Measurements from ENCODE around the gene PRH2. TPM values are rescaled to one million over a fixed set of nuclear protein-coding genes. Genes with fewer than 3 reads are reported as not detected.

PRH2 gene
- total RNA-seq, 4 donors from 2014 or later = not detected

DNA sequence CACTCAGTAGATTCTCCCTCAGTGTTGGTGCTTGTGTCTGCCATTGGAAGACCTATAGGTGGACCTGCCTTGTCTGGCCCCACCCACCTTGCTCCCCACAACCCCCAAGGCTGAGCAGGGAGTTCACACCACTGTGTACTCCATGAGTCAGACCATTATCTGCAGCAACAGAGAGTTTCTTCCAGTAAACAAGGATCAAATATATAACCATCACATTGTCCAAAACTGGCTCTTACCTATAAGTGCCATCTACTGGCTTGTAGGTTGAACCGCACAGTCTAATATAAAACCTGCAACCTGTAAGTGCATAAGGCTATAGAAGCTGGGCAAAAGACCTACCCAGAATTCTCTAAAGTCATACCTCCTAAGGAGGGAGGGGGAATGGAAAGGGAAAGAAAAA is 27.6 kb upstream of the PRH2 start:
- no peak for ATAC-seq (ENCODE audit: low FRiP score)
- no peak for DNase-seq (ENCODE audit: low spot score)
- no peak for TF ChIP-seq CTCF (IDR thresholded peaks at IDR 0.05)

GRCh38 chr12:10904686-10905085 is 24.4 kb upstream of the PRH2 start:
- no peak for TF ChIP-seq CTCF (IDR thresholded peaks at IDR 0.05)
- DNase-seq (ENCODE audit: low spot score) (no peak), ATAC-seq (ENCODE audit: low FRiP score) (no peak)

DNA sequence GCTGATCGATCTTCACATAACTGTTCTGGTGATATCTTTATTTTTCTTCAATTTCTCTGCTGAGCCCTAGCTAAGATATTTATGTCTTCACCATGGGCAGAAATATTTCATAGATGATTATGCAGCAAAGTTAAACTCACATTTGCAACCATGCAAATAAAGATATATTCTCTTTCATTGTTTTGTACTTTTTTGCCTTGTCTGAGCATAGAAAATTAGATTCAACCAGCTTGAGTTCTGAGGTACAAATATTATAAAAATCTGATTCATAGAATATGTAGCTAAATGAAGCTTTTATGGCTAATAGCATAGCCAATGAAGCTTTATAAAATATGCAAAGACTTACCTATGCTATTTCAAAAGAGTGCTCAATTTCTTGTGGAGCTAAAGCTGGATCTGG is 19.6 kb upstream of the PRH2 start, which contains the start of gene TAS2R13:
TAS2R13 (minus strand) TSS at position 101 of the 400 bp plus-strand sequence. CDS start 264 bp downstream, outside the sequence.
- DNase-seq (ENCODE audit: low spot score) (no peak), ATAC-seq (ENCODE audit: low FRiP score) (no peak)
- TF ChIP-seq CTCF (IDR thresholded peaks at IDR 0.05) = no peak

- DNase-seq (ENCODE audit: low spot score) (no peak), ATAC-seq (ENCODE audit: low FRiP score) (no peak)
- TF ChIP-seq CTCF (IDR thresholded peaks at IDR 0.05) = no peak
Measured at GRCh38 chr12:10910380-10910779, 18.7 kb upstream of the PRH2 start.

DNA sequence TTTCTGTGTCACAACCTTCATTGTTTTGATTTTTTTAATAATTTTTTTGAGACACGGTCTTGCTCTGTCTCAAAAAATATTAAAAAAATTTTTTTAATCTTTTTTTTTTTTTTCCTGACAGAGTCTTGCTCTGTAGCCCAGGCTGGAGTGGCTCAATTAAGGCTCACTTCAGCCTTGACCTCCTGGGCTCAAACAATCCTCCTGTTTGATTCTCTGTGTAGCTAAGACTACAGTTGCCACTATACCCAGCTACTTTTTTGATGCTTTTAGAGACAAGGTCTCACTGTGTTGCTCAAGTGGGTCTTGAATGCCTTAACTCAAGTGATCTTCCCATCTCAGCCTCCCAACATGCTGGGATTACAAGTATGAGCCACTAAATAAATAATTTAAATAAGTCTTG is 9.2 kb upstream of the PRH2 start:
- no peak for DNase-seq (ENCODE audit: low spot score)
- no peak for TF ChIP-seq CTCF (IDR thresholded peaks at IDR 0.05)
- ATAC-seq (ENCODE audit: low FRiP score) = no peak

DNA sequence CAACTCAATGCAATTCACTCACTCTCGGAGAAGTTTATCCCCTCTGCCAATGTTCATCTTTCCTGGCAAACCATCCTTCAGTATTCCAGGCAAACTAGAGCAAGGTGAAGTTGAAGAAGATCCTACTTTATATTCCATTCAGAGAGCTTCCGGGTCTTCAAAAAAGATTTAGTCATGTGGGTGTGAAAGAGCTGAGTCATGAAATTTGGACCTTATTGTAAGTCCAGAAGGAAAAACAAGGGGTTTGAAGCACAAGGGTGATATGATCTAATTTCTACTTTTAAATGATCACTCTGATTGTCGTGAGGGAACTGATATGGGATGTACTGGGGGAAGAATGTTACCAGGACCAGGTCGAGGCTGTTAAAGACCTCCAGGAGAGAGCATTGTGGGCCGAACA is 2.8 kb upstream of the PRH2 start:
- DNase-seq (ENCODE audit: low spot score) (no peak), ATAC-seq (ENCODE audit: low FRiP score) (no peak)
- TF ChIP-seq CTCF (IDR thresholded peaks at IDR 0.05) = no peak

DNA sequence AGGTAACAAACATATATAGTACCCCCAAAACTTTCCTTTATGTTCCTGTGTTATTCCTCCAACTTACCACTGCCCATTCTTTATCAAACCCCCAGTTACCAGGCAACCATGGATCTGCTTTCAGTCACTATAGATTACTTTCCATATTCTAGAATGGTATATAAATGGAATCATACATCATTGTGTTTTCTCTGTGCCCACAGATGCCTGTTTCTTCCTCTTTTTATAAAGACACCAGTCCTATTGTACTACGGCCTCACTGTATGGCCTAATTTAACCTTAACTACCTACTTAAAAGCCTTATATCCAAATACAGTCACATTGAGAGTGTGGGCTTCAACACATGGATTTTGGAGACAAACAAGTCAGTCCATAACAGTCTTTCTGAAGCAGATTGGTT is 7.5 kb downstream of the PRH2 start:
- DNase-seq (ENCODE audit: low spot score) = no peak
- ATAC-seq (ENCODE audit: low FRiP score) = no peak
- TF ChIP-seq CTCF (IDR thresholded peaks at IDR 0.05) = no peak

All from omental fat pad (tissue), 4 donors.